HCT116 (cell line): Measurements from ENCODE around the gene LHX2. TPM values are rescaled to one million over a fixed set of nuclear protein-coding genes. Genes with fewer than 3 reads are reported as not detected.

Source experiments
- ATAC-seq: fragments of 200-7000 bp; cut with Tn5 transposase; 2 replicates; pipeline ENCODE4 v1.9.1; 2020; ENCODE audit warnings: mild to moderate bottlenecking, moderate library complexity
- BruUV-seq: library from RNA; stranded (reverse); fragments of 400-500 nt; replicated peaks from 2 replicates; lab custom pipeline; 2021; lab: Mats Ljungman, UMichigan
- CTCF ChIA-PET: fragments of 300-600 bp; sonication (Branson Sonifier 250); formaldehyde crosslinking; loops from one replicate; lab custom pipeline; 2021; ENCODE audit warnings: antibody characterized with exemption; lab: Charles Lee
- POLR2A ChIA-PET: fragments of 300-600, 350-600 bp; sonication (Branson Sonifier 250); formaldehyde crosslinking; loops from one replicate; lab custom pipeline; 2021; ENCODE audit warnings: antibody characterized with exemption; lab: Charles Lee
- RAD21 ChIA-PET, 2 experiments: fragments of 300-600 bp; sonication (Branson Sonifier 250); formaldehyde crosslinking; loops; one replicate each; lab custom pipeline; 2023; ENCODE audit warnings: low total read pairs in 2 of 2; ENCODE audit not compliant: uncharacterized antibody in 2 of 2, unreplicated experiment in 2 of 2, low non-redundant PET in 1 of 2; lab: Charles Lee
- DNase-seq: peaks from one replicate; pipeline ENCODE4 v3.0.0-alpha.2; 2010; ENCODE audit warnings: low read depth, low spot score
- H2AFZ ChIP-seq: fragments of 200-600 bp; shearing (Covaris generic), sonication (generic); 2 replicates; pipeline ENCODE4 v1.6.1; 2017; ENCODE audit warnings: low read depth, mixed run types, mixed read lengths, antibody characterized with exemption, low read length; ENCODE audit not compliant: poor library complexity, severe bottlenecking
- H3K27ac ChIP-seq: 2 replicates; pipeline ENCODE4 v1.5.1; 2012; ENCODE audit warnings: low read depth, low read length
- H3K27me3 ChIP-seq: fragments of 200-600 bp; sonication (generic); 2 replicates; pipeline ENCODE4 v1.6.1; 2016; ENCODE audit warnings: mixed run types, low read length, mixed read lengths; ENCODE audit not compliant: insufficient read depth
- H3K36me3 ChIP-seq, 2 experiments: fragments of 200-500 bp in 1 of 2; fragments of 200-600 bp in 1 of 2; sonication (Bioruptor generic) in 1 of 2; sonication (generic) in 1 of 2; 2 replicates each; pipeline versions ENCODE4 v1.5.1 to v1.6.1; 2014 to 2016; ENCODE audit warnings: low read length in 2 of 2, inconsistent platforms in 1 of 2, mixed read lengths in 1 of 2, mixed run types in 1 of 2; ENCODE audit not compliant: insufficient read depth in 2 of 2, control insufficient read depth in 1 of 2
- H3K4me1 ChIP-seq, 2 experiments: fragments of 200-600 bp in 1 of 2; sonication (generic) in 1 of 2; 2 replicates each; pipeline versions ENCODE4 v1.5.1 to v1.6.1; 2012 to 2017; ENCODE audit warnings: low read length in 2 of 2, inconsistent platforms in 1 of 2, mild to moderate bottlenecking in 1 of 2, mixed read lengths in 1 of 2, mixed run types in 1 of 2, moderate library complexity in 1 of 2; ENCODE audit not compliant: insufficient read depth in 2 of 2, control insufficient read depth in 1 of 2
- H3K4me2 ChIP-seq: fragments of 200-600 bp; sonication (generic); 2 replicates; pipeline ENCODE4 v1.6.1; 2017; ENCODE audit warnings: mixed run types, low read length, mixed read lengths
- H3K4me3 ChIP-seq, 2 experiments: fragments of 200-600 bp in 1 of 2; sonication (generic) in 1 of 2; replicated peaks in 1 of 2; 2 replicates each; pipeline ENCODE4 v1.5.1; 2011 to 2016; ENCODE audit warnings: low read length in 2 of 2, control low read depth in 1 of 2, low read depth in 1 of 2, mild to moderate bottlenecking in 1 of 2, mixed read lengths in 1 of 2, mixed run types in 1 of 2
- H3K79me2 ChIP-seq: fragments of 200-600 bp; sonication (generic); 2 replicates; pipeline ENCODE4 v1.6.1; 2017; ENCODE audit warnings: mild to moderate bottlenecking, mixed run types, low read length, moderate library complexity, mixed read lengths; ENCODE audit not compliant: insufficient read depth
- H3K9ac ChIP-seq: fragments of 200-600 bp; sonication (generic); 2 replicates; pipeline ENCODE4 v1.6.1; 2016; ENCODE audit warnings: low read length, mixed read lengths
- H3K9me2 ChIP-seq: fragments of 200-600 bp; sonication (generic), shearing (Covaris generic); 2 replicates; pipeline ENCODE4 v1.6.1; 2017; ENCODE audit warnings: mixed run types, mild to moderate bottlenecking, moderate library complexity; ENCODE audit not compliant: insufficient read depth
- H3K9me3 ChIP-seq, 2 experiments: fragments of 200-500 bp in 1 of 2; fragments of 200-600 bp in 1 of 2; sonication (Bioruptor generic) in 1 of 2; sonication (generic) in 1 of 2; 2 replicates each; pipeline ENCODE4 v1.6.1; 2014 to 2017; ENCODE audit warnings: low read length in 2 of 2, mixed read lengths in 2 of 2, inconsistent platforms in 1 of 2, low read depth in 1 of 2, mild to moderate bottlenecking in 1 of 2, mixed run types in 1 of 2, moderate library complexity in 1 of 2; ENCODE audit not compliant: control insufficient read depth in 1 of 2, insufficient read depth in 1 of 2
- H4K20me1 ChIP-seq: fragments of 200-600 bp; sonication (generic), shearing (Covaris generic); 2 replicates; pipeline ENCODE4 v1.6.1; 2017; ENCODE audit warnings: mixed run types, mild to moderate bottlenecking, moderate library complexity; ENCODE audit not compliant: insufficient read depth
- CBX3 ChIP-seq: IDR thresholded peaks from 2 replicates; pipeline ENCODE4 v1.6.1; 2012; ENCODE audit warnings: low read depth
- CEBPB ChIP-seq: IDR thresholded peaks from 2 replicates; pipeline ENCODE4 v1.6.1; 2012; ENCODE audit warnings: low read depth
- EGR1 ChIP-seq: IDR thresholded peaks from 2 replicates; pipeline ENCODE4 v1.6.1; 2012; ENCODE audit warnings: low read depth
- EZH2 ChIP-seq: fragments of 200-600 bp; sonication (generic); IDR thresholded peaks from 2 replicates; pipeline ENCODE4 v1.6.1; 2017; ENCODE audit warnings: antibody characterized with exemption, mixed run types
- EZH2phosphoT487 ChIP-seq: fragments of 200-600 bp; IDR thresholded peaks from 2 replicates; pipeline ENCODE4 v1.6.1; 2018; ENCODE audit warnings: antibody characterized with exemption, borderline replicate concordance
- FOSL1 ChIP-seq: IDR thresholded peaks from 2 replicates; pipeline ENCODE4 v1.6.1; 2012; ENCODE audit warnings: low read depth
- JUND ChIP-seq: IDR thresholded peaks from 2 replicates; pipeline ENCODE4 v1.6.1; 2012
- MAX ChIP-seq: IDR thresholded peaks from 2 replicates; pipeline ENCODE4 v1.6.1; 2012
- POLR2A ChIP-seq: IDR thresholded peaks from 2 replicates; pipeline ENCODE4 v1.7.0; 2011; ENCODE audit warnings: borderline replicate concordance; ENCODE audit not compliant: insufficient read depth, insufficient read length; ENCODE audit errors: extremely low read depth
- RAD21 ChIP-seq: IDR thresholded peaks from 2 replicates; pipeline ENCODE4 v1.6.1; 2012; ENCODE audit warnings: low read depth, mild to moderate bottlenecking
- SIN3A ChIP-seq: IDR thresholded peaks from 2 replicates; pipeline ENCODE4 v1.6.1; 2012; ENCODE audit warnings: low read depth
- TCF7L2 ChIP-seq: IDR thresholded peaks from 2 replicates; pipeline ENCODE4 v1.7.0; 2011; ENCODE audit warnings: borderline replicate concordance, inconsistent platforms; ENCODE audit not compliant: insufficient read depth, insufficient read length; ENCODE audit errors: extremely low read depth
- YY1 ChIP-seq: IDR thresholded peaks from 2 replicates; pipeline ENCODE4 v1.6.1; 2011; ENCODE audit warnings: low read length, low read depth, moderate library complexity, mild to moderate bottlenecking; ENCODE audit not compliant: insufficient replicate concordance; ENCODE audit errors: extremely low read depth
- ZFX ChIP-seq: fragments of 450-650 bp; IDR thresholded peaks from 2 replicates; pipeline ENCODE4 v1.6.1; 2017
- ZNF274 ChIP-seq: fragments of 200-500 bp; sonication (Bioruptor generic); IDR thresholded peaks from 2 replicates; pipeline ENCODE4 v1.6.1; 2014; ENCODE audit warnings: mild to moderate bottlenecking, low read depth, low read length, inconsistent platforms
- intact Hi-C: fragments of 100-400 bp; cut with micrococcal nuclease; formaldehyde crosslinking; loops from 2 replicates; pipeline ENCODE4 v1.10.0; 2022
- total RNA-seq: library from RNA; stranded (reverse); gene quantifications from one replicate; pipeline ENCODE4 v1.2.1, GENCODE V29; 2021; ENCODE audit not compliant: unreplicated experiment
- TF ChIP-seq, protein P1 (sequence below): IDR thresholded peaks from 2 replicates; pipeline ENCODE4 v1.6.1; 2012
- TF ChIP-seq, protein P2 (sequence below): IDR thresholded peaks from 2 replicates; pipeline ENCODE4 v1.6.1; 2011; ENCODE audit warnings: mild to moderate bottlenecking, low read length, moderate library complexity; ENCODE audit not compliant: insufficient replicate concordance; ENCODE audit errors: extremely low read depth

LHX2 gene
- total RNA-seq, 1 experiment from 2014 or later: 10.2 TPM

- H3K4me3 ChIP-seq: no peak overlapping the region
- POLR2A ChIA-PET: no interaction called here
- no peaks in the 10 kb centered on the region for H3K9me2 ChIP-seq
- intact Hi-C loops: no loop called here
- no peaks in the 10 kb centered on the region for H3K27me3 ChIP-seq
- H2AFZ ChIP-seq: no peak overlapping the region
- DNase-seq (no peak), ATAC-seq (no peak)
- H4K20me1 ChIP-seq: no peaks in the 10 kb centered on the region
- no peak overlapping the region for H3K27ac ChIP-seq
- TF ChIP-seq SIN3A (no peak), JUND (no peak), CBX3 (no peak), EZH2phosphoT487 (no peak), YY1 (no peak), ZNF274 (no peak), EGR1 (no peak), FOSL1 (no peak), POLR2A (no peak), RAD21 (no peak), EZH2 (no peak), MAX (no peak), ZFX (no peak), CEBPB (no peak), TCF7L2 (no peak)
- TF ChIP-seq, protein P1, sequence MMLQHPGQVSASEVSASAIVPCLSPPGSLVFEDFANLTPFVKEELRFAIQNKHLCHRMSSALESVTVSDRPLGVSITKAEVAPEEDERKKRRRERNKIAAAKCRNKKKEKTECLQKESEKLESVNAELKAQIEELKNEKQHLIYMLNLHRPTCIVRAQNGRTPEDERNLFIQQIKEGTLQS: no peak
- TF ChIP-seq, protein P2, sequence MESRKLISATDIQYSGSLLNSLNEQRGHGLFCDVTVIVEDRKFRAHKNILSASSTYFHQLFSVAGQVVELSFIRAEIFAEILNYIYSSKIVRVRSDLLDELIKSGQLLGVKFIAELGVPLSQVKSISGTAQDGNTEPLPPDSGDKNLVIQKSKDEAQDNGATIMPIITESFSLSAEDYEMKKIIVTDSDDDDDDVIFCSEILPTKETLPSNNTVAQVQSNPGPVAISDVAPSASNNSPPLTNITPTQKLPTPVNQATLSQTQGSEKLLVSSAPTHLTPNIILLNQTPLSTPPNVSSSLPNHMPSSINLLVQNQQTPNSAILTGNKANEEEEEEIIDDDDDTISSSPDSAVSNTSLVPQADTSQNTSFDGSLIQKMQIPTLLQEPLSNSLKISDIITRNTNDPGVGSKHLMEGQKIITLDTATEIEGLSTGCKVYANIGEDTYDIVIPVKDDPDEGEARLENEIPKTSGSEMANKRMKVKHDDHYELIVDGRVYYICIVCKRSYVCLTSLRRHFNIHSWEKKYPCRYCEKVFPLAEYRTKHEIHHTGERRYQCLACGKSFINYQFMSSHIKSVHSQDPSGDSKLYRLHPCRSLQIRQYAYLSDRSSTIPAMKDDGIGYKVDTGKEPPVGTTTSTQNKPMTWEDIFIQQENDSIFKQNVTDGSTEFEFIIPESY: no peak
- no peak overlapping the region for H3K4me2 ChIP-seq
- no peaks in the 10 kb centered on the region for H3K9me3 ChIP-seq
- no peaks in the 10 kb centered on the region for H3K79me2 ChIP-seq
- BruUV-seq: no TSS peak
- H3K9ac ChIP-seq: no peak overlapping the region
- H3K4me1 ChIP-seq: no peaks in the 10 kb centered on the region
- H3K36me3 ChIP-seq: 0 out of 4 replicates have a peak, but pooled peaks cover 0 to 2% of the 10 kb centered on the region in 2 experiments
- CTCF ChIA-PET: no interaction called here
- RAD21 ChIA-PET: no interaction called here
These were observed 6.6 kb downstream of the LHX2 start for GRCh38 chr9:124017929-124018729.
